ENCODE data around the gene MTMR2. TPM values are rescaled to one million over a fixed set of nuclear protein-coding genes. Genes with fewer than 3 reads are reported as not detected.

MTMR2 gene
- total RNA-seq, 4 donors from 2014 or later: 14.7 to 35.2 (median 18.4) TPM

DNA sequence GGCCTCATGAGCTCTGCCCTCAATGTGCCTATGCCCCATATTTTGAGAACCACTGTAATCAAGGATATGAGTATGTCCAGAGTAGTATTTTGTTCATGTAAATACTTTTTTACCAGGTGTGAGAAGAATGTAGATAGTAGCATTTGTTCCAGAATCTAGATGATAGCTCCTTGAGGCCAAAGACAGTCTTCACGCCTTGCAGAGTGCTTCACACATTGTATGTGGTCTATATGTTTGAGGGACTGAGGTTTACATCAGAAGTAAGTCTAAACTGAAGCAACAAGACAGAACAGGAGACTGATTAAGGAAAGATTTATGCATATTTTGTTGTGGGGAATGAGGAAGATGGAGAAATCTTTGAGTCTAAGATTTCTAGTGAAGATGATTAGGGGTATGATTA, 121.1 kb downstream of the MTMR2 start:
- H3K4me1 ChIP-seq: no peaks in the 10 kb centered on the region
- no peaks in the 10 kb centered on the region for H3K27me3 ChIP-seq
- intact Hi-C loops (cut with DNase I; ENCODE audit: low total_unique reads) (no loop called here), in situ Hi-C loops (cut with MboI; ENCODE audit: low pct_ligation_motif_present in 1 of 4, low pct_unique_long_range_greater_than_20kb in 1 of 4, low sequenced_read_pairs in 3 of 4) (no loop called here)
- TF ChIP-seq, protein P1, sequence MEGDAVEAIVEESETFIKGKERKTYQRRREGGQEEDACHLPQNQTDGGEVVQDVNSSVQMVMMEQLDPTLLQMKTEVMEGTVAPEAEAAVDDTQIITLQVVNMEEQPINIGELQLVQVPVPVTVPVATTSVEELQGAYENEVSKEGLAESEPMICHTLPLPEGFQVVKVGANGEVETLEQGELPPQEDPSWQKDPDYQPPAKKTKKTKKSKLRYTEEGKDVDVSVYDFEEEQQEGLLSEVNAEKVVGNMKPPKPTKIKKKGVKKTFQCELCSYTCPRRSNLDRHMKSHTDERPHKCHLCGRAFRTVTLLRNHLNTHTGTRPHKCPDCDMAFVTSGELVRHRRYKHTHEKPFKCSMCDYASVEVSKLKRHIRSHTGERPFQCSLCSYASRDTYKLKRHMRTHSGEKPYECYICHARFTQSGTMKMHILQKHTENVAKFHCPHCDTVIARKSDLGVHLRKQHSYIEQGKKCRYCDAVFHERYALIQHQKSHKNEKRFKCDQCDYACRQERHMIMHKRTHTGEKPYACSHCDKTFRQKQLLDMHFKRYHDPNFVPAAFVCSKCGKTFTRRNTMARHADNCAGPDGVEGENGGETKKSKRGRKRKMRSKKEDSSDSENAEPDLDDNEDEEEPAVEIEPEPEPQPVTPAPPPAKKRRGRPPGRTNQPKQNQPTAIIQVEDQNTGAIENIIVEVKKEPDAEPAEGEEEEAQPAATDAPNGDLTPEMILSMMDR (IDR thresholded peaks at IDR 0.05): no peak
- no peak for TF ChIP-seq EP300 (IDR thresholded peaks at IDR 0.05; ENCODE audit: low read depth)
- TF ChIP-seq POLR2AphosphoS5 (IDR thresholded peaks at IDR 0.05): no peak
- TF ChIP-seq POLR2A (IDR thresholded peaks at IDR 0.05): no peak
- peaks cover 0 to 20% (median 4%) of the 10 kb centered on the region in 4 donors for H3K36me3 ChIP-seq
- DNase-seq: no peak
- H3K4me3 ChIP-seq: no peak overlapping the region
- no peaks in the 10 kb centered on the region for H3K9me3 ChIP-seq
- H3K27ac ChIP-seq: no peak overlapping the region
- 90 to 93% methylated on average over 1 of the region's 1 CpG for WGBS, 2 donors (ENCODE audit: low coverage in 1 of 2)

DNA sequence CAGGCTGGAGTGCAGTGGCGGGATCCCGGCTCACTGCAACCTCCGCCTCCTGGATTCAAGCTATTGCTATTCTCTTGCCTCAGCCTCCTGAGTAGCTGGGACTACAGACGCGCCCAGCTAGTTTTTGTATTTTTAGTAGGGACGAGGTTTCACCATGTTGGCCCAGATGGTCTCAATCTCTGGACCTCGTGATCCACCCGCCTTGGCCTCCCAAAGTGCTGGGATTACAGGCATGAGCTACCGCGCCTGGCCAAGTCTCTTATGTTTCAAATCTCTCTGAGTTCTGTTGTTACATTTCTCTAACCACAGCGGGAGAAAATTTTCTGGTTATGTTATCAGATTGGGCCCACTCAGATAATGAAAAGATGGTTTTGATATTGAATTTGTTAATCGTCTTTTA, 123.5 kb downstream of the MTMR2 start:
- WGBS, 2 donors (ENCODE audit: low coverage in 1 of 2): 94 to 100% methylated on average over 5 to 12 of the region's 12 CpGs
- H3K36me3 ChIP-seq: peaks cover 0 to 10% (median 4%) of the 10 kb centered on the region in 4 donors
- peaks cover 0 to 7% (median 2%) of the 10 kb centered on the region in 4 donors for H3K4me1 ChIP-seq
- no peak for DNase-seq
- H3K27me3 ChIP-seq: no peaks in the 10 kb centered on the region
- in situ Hi-C loops (cut with MboI; ENCODE audit: low pct_ligation_motif_present in 1 of 4, low pct_unique_long_range_greater_than_20kb in 1 of 4, low sequenced_read_pairs in 3 of 4) (no loop called here), intact Hi-C loops (cut with DNase I; ENCODE audit: low total_unique reads) (no loop called here)
- no peak overlapping the region for H3K27ac ChIP-seq
- H3K4me3 ChIP-seq: no peak overlapping the region
- TF ChIP-seq POLR2A (IDR thresholded peaks at IDR 0.05) (no peak), POLR2AphosphoS5 (IDR thresholded peaks at IDR 0.05) (no peak), EP300 (IDR thresholded peaks at IDR 0.05; ENCODE audit: low read depth) (no peak)
- TF ChIP-seq, protein P1 (IDR thresholded peaks at IDR 0.05): no peak
- H3K9me3 ChIP-seq: no peaks in the 10 kb centered on the region

DNA sequence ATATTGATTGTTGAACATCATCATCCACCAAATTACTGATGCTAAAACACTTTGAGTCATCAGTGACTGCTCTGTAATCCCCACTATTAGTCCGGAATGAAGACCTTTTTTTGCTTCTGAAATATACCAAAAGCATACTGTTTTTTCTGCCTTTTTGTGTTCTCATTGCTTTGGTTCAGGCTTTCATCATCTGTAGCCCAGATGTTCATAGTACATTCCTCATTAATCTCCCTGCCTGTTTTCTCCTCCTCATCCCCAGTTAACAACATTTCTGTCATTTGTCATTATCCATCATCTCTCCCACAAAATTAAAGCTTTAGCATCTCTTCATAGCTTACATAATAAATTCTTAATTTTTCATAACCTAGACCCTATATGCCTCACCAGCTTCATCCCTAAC, 124.4 kb downstream of the MTMR2 start:
- no peak overlapping the region for H3K4me3 ChIP-seq
- 75 to 91% methylated on average over 1 of the region's 1 CpG for WGBS, 2 donors (ENCODE audit: low coverage in 1 of 2)
- intact Hi-C loops (cut with DNase I; ENCODE audit: low total_unique reads): no loop called here
- H3K36me3 ChIP-seq: peaks cover 0 to 10% (median 4%) of the 10 kb centered on the region in 4 donors
- H3K27me3 ChIP-seq: no peaks in the 10 kb centered on the region
- no peak for DNase-seq
- in situ Hi-C loops (cut with MboI; ENCODE audit: low pct_ligation_motif_present in 1 of 4, low pct_unique_long_range_greater_than_20kb in 1 of 4, low sequenced_read_pairs in 3 of 4): loop anchor here in 1 of 4 donors (25.0 kb wide), 1 partner anchor 1312 kb away; the partner anchor contains the start of genes ANKRD49 and MRE11
- H3K4me1 ChIP-seq: peaks cover 0 to 9% (median 4%) of the 10 kb centered on the region in 4 donors
- TF ChIP-seq, protein P1 (IDR thresholded peaks at IDR 0.05): no peak
- TF ChIP-seq POLR2A (IDR thresholded peaks at IDR 0.05) (no peak), POLR2AphosphoS5 (IDR thresholded peaks at IDR 0.05) (no peak), EP300 (IDR thresholded peaks at IDR 0.05; ENCODE audit: low read depth) (no peak)
- H3K9me3 ChIP-seq: no peaks in the 10 kb centered on the region
- no peak overlapping the region for H3K27ac ChIP-seq

DNA sequence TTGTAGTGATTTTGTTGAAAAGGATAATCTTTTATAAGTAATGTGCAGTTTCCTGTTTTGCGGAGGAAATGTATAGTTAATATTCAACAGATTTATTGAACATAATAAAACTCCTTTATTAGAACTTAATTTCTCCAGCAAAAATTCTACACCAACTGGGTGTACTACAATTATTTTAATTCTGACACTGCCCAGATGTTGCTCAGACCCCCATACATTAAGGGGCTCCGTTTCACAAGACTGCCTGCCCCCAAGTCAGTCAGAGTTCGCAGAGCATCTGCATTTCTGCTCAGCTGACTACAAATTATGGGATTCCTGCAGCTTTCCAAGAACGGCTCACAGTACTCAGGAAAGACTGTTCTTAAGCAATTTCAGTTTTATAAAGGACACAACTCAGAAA, 127.4 kb downstream of the MTMR2 start:
- no peak overlapping the region for H3K4me3 ChIP-seq
- intact Hi-C loops (cut with DNase I; ENCODE audit: low total_unique reads) (no loop called here), in situ Hi-C loops (cut with MboI; ENCODE audit: low pct_ligation_motif_present in 1 of 4, low pct_unique_long_range_greater_than_20kb in 1 of 4, low sequenced_read_pairs in 3 of 4) (loop anchor here in 1 of 4 donors (25.0 kb wide), 1 partner anchor 1309 kb away; the partner anchor contains the start of genes ANKRD49 and MRE11)
- H3K9me3 ChIP-seq: no peaks in the 10 kb centered on the region
- 78 to 86% methylated on average over 1 to 4 of the region's 4 CpGs for WGBS, 2 donors (ENCODE audit: low coverage in 1 of 2)
- peaks cover 0 to 10% (median 4%) of the 10 kb centered on the region in 4 donors for H3K36me3 ChIP-seq
- H3K27ac ChIP-seq: no peak overlapping the region
- H3K4me1 ChIP-seq: peaks cover 3 to 22% (median 13%) of the 10 kb centered on the region in 4 donors
- no peak for DNase-seq
- H3K27me3 ChIP-seq: no peaks in the 10 kb centered on the region
- TF ChIP-seq EP300 (IDR thresholded peaks at IDR 0.05; ENCODE audit: low read depth): no peak

Data from transverse colon (tissue), 4 donors.